ENCODE measurements around the gene TRPV6.

DNA sequence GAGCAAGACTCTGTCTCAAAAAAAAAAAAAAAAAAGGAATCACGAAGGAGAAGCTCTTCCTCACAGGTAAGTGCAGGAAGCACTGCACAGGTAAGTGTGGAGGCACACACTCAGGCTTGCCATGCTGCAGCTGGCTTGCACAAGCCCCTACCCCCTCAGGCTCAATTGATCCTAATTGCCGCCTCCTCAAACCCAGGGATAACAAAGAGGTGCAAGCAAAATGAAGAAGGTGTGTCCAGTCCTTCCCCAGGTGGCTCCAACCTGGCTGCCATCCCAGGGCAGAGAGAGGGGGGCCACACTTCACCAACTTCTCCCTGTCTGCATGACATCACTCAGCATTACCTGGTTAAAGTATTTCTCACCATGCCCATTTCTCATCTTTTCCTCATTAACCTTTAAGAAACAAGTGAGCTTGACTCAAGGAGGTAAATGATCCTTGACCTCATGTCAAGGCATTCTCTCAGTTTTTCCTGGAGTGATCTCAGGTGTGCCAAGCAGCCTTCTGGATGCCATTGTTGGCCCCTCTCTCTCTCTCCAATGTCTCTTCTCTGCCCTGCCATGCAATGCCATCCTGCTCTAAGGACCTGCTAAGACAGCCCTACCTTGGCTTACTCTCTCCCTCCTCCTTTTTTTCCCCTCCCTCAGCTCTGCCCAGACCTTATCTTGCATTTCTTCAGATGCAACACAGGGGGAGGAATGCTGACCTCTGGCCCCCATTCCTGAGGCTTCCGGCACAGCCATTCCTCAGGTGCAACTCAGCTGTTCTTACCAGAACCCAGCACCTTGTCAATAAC, 13.0 kb upstream of the TRPV6 start:
- no peak for TF ChIP-seq POLR2AphosphoS5 (IDR thresholded peaks at IDR 0.05)
- TF ChIP-seq, protein P1, sequence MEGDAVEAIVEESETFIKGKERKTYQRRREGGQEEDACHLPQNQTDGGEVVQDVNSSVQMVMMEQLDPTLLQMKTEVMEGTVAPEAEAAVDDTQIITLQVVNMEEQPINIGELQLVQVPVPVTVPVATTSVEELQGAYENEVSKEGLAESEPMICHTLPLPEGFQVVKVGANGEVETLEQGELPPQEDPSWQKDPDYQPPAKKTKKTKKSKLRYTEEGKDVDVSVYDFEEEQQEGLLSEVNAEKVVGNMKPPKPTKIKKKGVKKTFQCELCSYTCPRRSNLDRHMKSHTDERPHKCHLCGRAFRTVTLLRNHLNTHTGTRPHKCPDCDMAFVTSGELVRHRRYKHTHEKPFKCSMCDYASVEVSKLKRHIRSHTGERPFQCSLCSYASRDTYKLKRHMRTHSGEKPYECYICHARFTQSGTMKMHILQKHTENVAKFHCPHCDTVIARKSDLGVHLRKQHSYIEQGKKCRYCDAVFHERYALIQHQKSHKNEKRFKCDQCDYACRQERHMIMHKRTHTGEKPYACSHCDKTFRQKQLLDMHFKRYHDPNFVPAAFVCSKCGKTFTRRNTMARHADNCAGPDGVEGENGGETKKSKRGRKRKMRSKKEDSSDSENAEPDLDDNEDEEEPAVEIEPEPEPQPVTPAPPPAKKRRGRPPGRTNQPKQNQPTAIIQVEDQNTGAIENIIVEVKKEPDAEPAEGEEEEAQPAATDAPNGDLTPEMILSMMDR (IDR thresholded peaks at IDR 0.05; ENCODE audit: poor library complexity, severe bottlenecking) = no peak
- TF ChIP-seq EP300 (conservative IDR thresholded peaks at IDR 0.05; ENCODE audit: poor library complexity, severe bottlenecking) = no peak
- TF ChIP-seq SMC3 (conservative IDR thresholded peaks at IDR 0.05; ENCODE audit: poor library complexity) = no peak
- TF ChIP-seq TAF1 (IDR thresholded peaks at IDR 0.05; ENCODE audit: low read depth) = no peak
- TF ChIP-seq, protein P2, sequence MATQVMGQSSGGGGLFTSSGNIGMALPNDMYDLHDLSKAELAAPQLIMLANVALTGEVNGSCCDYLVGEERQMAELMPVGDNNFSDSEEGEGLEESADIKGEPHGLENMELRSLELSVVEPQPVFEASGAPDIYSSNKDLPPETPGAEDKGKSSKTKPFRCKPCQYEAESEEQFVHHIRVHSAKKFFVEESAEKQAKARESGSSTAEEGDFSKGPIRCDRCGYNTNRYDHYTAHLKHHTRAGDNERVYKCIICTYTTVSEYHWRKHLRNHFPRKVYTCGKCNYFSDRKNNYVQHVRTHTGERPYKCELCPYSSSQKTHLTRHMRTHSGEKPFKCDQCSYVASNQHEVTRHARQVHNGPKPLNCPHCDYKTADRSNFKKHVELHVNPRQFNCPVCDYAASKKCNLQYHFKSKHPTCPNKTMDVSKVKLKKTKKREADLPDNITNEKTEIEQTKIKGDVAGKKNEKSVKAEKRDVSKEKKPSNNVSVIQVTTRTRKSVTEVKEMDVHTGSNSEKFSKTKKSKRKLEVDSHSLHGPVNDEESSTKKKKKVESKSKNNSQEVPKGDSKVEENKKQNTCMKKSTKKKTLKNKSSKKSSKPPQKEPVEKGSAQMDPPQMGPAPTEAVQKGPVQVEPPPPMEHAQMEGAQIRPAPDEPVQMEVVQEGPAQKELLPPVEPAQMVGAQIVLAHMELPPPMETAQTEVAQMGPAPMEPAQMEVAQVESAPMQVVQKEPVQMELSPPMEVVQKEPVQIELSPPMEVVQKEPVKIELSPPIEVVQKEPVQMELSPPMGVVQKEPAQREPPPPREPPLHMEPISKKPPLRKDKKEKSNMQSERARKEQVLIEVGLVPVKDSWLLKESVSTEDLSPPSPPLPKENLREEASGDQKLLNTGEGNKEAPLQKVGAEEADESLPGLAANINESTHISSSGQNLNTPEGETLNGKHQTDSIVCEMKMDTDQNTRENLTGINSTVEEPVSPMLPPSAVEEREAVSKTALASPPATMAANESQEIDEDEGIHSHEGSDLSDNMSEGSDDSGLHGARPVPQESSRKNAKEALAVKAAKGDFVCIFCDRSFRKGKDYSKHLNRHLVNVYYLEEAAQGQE (IDR thresholded peaks at IDR 0.05; ENCODE audit: borderline replicate concordance) = no peak
- TF ChIP-seq EZH2 (IDR thresholded peaks at IDR 0.05; ENCODE audit: borderline replicate concordance, insufficient read depth, low read length, poor library complexity, severe bottlenecking) = no peak
